PFSK-1 (cell line): ENCODE data around the gene C5orf46. TPM values are rescaled to one million over a fixed set of nuclear protein-coding genes. Genes with fewer than 3 reads are reported as not detected.

ENCODE experiments used
- FOXP2 ChIP-seq: optimal IDR thresholded peaks from 2 replicates; pipeline ENCODE3; 2011; ENCODE audit warnings: borderline replicate concordance, control low read depth, inconsistent platforms; ENCODE audit not compliant: insufficient read depth; ENCODE audit errors: extremely low read length, extremely low read depth
- POLR2AphosphoS5 ChIP-seq: IDR thresholded peaks from 2 replicates; pipeline ENCODE4 v1.6.1; 2012; ENCODE audit warnings: low read depth, mild to moderate bottlenecking, control low read depth, low read length, moderate library complexity
- SIN3A ChIP-seq: IDR thresholded peaks from 2 replicates; pipeline ENCODE4 v1.6.1; 2012; ENCODE audit warnings: mild to moderate bottlenecking, low read length, moderate library complexity, borderline replicate concordance; ENCODE audit not compliant: insufficient read depth
- TAF1 ChIP-seq: IDR thresholded peaks from 2 replicates; pipeline ENCODE4 v1.6.1; 2012; ENCODE audit warnings: low read length, control low read depth, borderline replicate concordance; ENCODE audit not compliant: insufficient read depth
- polyA plus RNA-seq: library from polyadenylated mRNA; unstranded; fragments of >200 nt; gene quantifications from one replicate; pipeline ENCODE4 v1.2.1, GENCODE V29; 2012; ENCODE audit warnings: low read depth, missing spikeins; ENCODE audit not compliant: insufficient read length
- TF ChIP-seq, protein P1 (sequence below), 2 experiments: IDR thresholded peaks; 2 replicates each; pipeline versions ENCODE4 v1.6.1 to v1.8.0; 2011 to 2012; ENCODE audit warnings: low read depth in 2 of 2, low read length in 2 of 2, control low read depth in 1 of 2, inconsistent platforms in 1 of 2, mild to moderate bottlenecking in 1 of 2, moderate library complexity in 1 of 2; ENCODE audit not compliant: insufficient read depth in 1 of 2

Gene C5orf46
- not detected for polyA plus RNA-seq

DNA sequence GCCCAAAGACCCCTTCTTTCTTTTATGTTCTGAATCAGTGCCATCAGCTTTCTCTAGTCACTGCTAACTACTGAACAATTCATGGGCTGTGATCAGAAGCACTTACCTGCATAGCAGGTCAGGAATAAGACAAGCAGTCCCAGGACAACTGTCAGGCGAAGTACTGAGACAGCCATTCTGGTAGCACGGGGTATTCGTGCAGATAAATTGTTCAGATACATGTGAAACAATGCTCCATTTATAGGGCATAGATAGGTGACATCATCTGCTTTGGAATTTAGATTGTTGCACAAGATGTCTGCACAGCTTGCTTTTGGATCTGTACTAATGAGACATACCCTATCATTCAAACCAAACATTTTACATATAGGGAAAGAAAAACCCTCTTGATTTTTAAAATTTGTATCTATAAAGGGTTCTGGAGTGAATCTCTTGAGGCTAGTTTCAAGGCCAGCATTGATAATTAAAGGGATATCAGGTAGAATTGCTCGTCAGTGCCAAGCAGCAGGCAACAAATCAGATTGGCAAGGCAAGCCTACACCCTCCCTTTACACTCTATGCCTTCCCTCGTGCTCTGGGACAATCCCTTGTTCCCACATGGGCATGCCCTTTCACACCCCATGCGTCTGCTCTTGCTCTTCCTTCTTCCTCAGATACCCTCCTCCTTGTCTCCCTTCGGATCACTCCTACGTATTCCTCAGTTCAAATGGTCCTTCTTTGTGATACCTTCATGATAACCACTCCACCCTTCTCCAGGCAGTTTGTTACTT lies at the start of gene C5orf46:
C5orf46 (minus strand) TSS at position 213 of the 770 bp plus-strand sequence; CDS start at position 176, 37 bp downstream.
- no peak for TF ChIP-seq TAF1
- TF ChIP-seq, protein P1, sequence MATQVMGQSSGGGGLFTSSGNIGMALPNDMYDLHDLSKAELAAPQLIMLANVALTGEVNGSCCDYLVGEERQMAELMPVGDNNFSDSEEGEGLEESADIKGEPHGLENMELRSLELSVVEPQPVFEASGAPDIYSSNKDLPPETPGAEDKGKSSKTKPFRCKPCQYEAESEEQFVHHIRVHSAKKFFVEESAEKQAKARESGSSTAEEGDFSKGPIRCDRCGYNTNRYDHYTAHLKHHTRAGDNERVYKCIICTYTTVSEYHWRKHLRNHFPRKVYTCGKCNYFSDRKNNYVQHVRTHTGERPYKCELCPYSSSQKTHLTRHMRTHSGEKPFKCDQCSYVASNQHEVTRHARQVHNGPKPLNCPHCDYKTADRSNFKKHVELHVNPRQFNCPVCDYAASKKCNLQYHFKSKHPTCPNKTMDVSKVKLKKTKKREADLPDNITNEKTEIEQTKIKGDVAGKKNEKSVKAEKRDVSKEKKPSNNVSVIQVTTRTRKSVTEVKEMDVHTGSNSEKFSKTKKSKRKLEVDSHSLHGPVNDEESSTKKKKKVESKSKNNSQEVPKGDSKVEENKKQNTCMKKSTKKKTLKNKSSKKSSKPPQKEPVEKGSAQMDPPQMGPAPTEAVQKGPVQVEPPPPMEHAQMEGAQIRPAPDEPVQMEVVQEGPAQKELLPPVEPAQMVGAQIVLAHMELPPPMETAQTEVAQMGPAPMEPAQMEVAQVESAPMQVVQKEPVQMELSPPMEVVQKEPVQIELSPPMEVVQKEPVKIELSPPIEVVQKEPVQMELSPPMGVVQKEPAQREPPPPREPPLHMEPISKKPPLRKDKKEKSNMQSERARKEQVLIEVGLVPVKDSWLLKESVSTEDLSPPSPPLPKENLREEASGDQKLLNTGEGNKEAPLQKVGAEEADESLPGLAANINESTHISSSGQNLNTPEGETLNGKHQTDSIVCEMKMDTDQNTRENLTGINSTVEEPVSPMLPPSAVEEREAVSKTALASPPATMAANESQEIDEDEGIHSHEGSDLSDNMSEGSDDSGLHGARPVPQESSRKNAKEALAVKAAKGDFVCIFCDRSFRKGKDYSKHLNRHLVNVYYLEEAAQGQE (IDR thresholded peaks at IDR 0.05; ENCODE audit: insufficient read depth in 1 of 2, low read depth in 2 of 2, low read length in 2 of 2): no peak

DNA sequence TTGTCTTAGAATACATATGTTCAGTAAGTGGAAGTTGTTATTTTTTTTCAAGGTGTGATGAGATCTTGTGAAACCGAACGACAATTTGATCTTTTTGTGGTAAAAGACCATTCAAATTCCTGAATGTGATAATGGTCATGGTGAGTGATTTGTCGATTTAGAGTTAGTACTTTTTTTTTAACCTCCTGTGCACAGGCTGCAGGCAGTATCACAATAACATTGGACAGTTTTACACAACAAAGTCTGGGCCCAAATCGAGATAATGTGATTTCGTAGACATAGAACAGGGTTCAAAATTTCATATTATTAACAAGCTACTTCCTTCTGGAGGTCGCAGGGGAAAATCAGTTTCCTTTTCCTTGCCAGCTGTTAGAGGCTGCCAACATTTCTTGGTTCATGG lies 48.6 kb upstream of the C5orf46 start:
- TF ChIP-seq SIN3A (no peak), TAF1 (no peak), POLR2AphosphoS5 (no peak), FOXP2 (no peak)
- TF ChIP-seq, protein P1 (IDR thresholded peaks at IDR 0.05; ENCODE audit: insufficient read depth in 1 of 2, low read depth in 2 of 2, low read length in 2 of 2): no peak

DNA sequence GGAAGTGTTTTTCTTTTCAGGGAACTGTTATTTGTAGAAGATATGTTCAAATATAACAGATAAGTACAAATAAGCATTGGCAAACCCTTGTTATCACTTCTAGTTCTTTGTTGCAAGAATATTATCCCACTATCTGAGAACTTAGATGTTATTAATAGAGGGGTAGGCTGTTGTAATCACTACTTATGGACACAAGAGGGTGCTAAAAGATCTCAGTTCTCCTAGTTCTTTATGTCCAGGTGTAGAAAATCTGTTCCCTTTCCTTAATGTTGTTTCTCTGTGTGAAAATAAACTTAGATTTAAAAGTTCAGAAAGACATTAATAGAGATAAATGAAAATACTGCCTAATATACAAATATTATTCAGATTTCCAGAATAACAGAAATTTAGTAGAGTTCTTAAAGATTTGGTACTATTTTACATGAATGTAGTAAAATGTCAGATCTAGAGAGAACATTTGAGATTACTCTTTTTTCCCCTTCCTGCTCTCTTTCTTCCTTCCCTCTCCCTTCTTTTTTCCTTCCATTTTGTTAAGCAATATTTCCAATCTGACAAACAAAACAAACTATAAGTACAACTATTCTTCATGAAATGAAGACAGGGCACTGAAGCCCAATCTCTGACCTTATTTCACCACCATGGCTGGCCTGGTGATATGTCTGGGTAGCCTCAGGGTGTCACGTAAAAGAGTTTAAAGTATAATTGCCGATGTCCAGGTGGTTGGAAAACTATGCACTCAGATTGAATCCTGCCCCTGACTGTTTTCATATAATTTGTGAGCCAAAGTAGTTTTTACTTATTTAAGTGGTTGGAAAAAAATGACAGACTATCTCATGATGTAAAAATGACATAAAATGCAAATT lies 43.6 kb upstream of the C5orf46 start:
- TF ChIP-seq TAF1 (no peak), POLR2AphosphoS5 (no peak), FOXP2 (no peak), SIN3A (no peak)
- TF ChIP-seq, protein P1 (IDR thresholded peaks at IDR 0.05; ENCODE audit: insufficient read depth in 1 of 2, low read depth in 2 of 2, low read length in 2 of 2): no peak

DNA sequence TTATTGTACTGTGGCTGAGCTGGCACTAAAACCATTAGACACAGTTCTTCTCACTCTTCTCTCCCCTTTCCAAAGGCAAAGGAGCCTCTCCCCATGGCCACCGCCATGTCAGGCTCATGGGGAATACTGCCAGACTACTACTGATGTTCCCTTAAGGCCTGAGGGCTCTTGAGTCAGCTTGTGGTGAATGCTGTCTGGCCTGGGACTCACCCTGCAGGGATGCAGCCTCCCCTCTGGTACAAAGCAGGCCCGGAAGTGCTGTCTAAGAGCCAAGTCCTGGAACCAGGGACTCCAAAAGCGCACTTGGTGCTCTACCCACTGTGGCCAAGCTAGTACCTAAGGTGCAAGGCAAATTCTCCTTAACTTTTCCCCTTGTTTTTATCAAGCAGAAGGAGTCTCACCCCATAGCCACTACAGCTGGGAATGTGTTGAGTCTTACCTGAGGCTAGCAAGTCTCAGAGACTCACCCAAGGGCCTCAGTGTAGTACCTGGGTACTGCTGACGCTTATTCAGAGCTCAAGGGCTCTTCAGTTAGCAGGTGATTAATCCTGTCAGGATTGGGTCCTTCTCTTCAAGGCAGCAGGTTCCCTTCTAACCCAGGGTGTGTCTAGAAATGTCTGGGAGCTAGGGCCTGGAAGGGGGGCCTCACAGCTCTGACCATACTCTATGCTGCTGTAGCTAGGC lies 33.2 kb upstream of the C5orf46 start:
- TF ChIP-seq POLR2AphosphoS5: no peak
- TF ChIP-seq, protein P1 (IDR thresholded peaks at IDR 0.05; ENCODE audit: insufficient read depth in 1 of 2, low read depth in 2 of 2, low read length in 2 of 2): no peak
